Measurements from ENCODE around the gene UBE2D2. TPM values are rescaled to one million over a fixed set of nuclear protein-coding genes. Genes with fewer than 3 reads are reported as not detected.

Gene UBE2D2
- total and polyA plus RNA-seq, 2 of the 4 experiments (the other 2 are of a cell fraction): 26.9 to 35.7 TPM

DNA sequence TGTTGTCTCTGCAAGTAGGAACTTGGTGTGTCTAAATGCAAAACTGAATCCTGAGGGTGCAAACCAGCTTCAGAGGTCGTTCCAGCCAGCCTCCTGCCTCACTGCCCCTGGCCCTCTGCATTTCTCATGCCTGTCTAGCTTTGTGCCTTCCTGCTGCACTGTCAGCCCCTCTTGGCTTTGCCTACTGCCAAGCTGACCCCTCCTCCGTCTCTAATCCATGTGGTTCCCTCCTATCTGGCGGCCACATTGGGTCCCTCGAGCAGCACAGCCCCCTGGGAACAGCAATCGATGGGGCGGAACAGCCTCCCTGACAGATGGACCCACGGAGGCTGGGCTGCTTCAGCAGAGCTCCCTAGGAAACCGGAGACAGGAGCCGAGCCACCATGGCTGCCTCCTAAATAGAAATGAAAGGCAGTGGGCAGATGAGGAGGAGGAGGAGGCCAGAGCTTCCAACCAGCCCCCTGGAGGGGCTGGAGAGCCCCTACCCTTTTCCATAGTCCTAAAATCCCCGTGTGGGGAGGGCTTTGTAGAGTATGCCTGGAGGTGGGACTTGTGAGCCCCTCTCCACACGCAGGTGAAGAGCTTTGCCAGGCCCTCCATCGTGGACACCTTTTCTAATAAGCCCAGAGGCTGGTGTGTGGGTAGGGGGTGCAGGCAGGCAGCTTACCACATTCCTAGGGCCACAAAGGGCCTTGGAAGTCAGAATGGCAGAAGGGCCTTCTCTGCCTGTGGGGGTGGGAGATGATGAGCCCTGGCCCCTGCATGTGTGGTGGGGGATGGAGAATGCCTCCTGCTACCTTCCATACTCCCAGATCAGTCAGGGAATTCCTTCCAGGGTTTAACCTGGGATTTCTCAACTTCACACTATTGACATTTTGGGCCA, 77.8 kb downstream of the UBE2D2 start (continued):
- TF ChIP-seq MXI1 (IDR thresholded peaks at IDR 0.05; ENCODE audit: borderline replicate concordance, low read depth, low read length): no peak
- TF ChIP-seq FOS (IDR thresholded peaks at IDR 0.05; ENCODE audit: low read depth, low read length): no peak
- TF ChIP-seq CEBPB (IDR thresholded peaks at IDR 0.05; ENCODE audit: low read depth, low read length): no peak

DNA sequence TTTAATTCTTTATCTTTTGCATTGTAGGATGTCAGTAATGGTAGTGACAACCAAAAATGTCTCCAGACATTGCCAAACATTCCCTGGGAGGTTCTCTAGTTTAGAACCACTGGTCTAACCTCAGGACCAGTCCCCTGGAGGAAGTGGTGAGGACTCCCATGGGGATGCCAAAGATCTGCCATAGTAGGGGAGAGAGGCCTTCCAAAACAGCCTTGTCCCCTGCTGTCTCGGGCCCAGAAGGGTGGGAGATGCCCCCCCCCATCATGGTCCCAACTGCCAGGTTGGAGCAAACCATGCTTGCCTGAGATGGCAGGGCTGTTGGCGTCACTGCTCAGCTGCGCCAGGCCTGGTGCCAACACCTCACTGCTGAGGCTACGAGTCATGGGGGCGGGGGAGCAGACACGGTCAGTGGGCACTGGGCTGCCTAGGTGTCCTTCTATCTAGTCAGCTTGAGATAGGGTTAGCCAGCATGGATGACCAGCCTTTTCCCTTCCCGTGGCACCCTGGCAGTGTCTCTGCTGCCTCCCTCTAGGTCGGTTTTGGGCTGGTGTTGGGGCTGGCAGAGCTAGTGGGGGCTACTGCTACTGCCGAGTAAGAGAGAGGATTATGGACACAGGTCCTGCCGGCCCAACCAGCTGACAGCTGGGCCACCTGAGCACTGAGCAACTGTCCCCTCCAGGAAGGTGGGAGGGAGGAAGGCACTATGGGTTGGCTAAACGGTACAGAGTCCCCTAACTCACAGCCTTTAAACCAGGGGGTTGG, 78.7 kb downstream of the UBE2D2 start:
- Histone ChIP-seq H3K4me3 (ENCODE audit: insufficient read depth, low read depth, low read length) (no peak overlapping the region), H3K4ac (ENCODE audit: low read depth, low read length) (no peak overlapping the region), H2BK120ac (ENCODE audit: low read depth, low read length) (no peak overlapping the region), H2AK5ac (ENCODE audit: low read depth, low read length) (peak overlapping the region; percentile 79; the same call in 1 of the 2 replicates), H3K27me3 (ENCODE audit: control insufficient read depth, insufficient read depth, low read length) (no peaks in the 10 kb centered on the region), H3K4me1 (ENCODE audit: control insufficient read depth, insufficient read depth, low read length) (peaks cover 23% of the 10 kb centered on the region), H3K23ac (ENCODE audit: low read depth, low read length) (no peak overlapping the region), H3K9me1 (ENCODE audit: insufficient read depth, low read length) (peaks cover 19% of the 10 kb centered on the region), H3K36me3 (ENCODE audit: control insufficient read depth, insufficient read depth, low read length) (no peaks in the 10 kb centered on the region), H3K27ac (ENCODE audit: insufficient read depth, low read length) (no peak overlapping the region), H4K20me1 (ENCODE audit: insufficient read depth, low read length) (peaks cover 7% of the 10 kb centered on the region; the same call in 1 of the 2 replicates), H3K79me1 (ENCODE audit: low read depth in 1 of 2, low read length in 2 of 2) (peaks cover 4 to 28% of the 10 kb centered on the region in 2 experiments; a peak in 3 of 4 replicates), H2BK20ac (ENCODE audit: low read depth, low read length) (no peak overlapping the region), H2BK5ac (ENCODE audit: low read depth, low read length, poor library complexity, severe bottlenecking) (no peak overlapping the region), H3K9me3 (ENCODE audit: control insufficient read depth, insufficient read depth, low read length) (no peaks in the 10 kb centered on the region), H2BK15ac (ENCODE audit: low read depth, low read length) (no peak overlapping the region), H2AK9ac (replicated peaks; ENCODE audit: low read depth, low read length, poor library complexity) (peak overlapping the region; percentile 43), H2AFZ (replicated peaks; ENCODE audit: low read length, poor library complexity) (no peak overlapping the region), H3K9ac (ENCODE audit: low read depth, low read length) (no peak overlapping the region), H3K18ac (ENCODE audit: low read depth, low read length) (no peak overlapping the region), H4K5ac (ENCODE audit: low read depth, low read length) (no peak overlapping the region), H4K91ac (ENCODE audit: insufficient read depth, low read depth, low read length) (peak overlapping the region; percentile 16; the same call in 1 of the 2 replicates), H3K14ac (replicated peaks; ENCODE audit: low read depth, low read length) (no peak overlapping the region), H4K8ac (ENCODE audit: low read depth in 2 of 2, low read length in 2 of 2) (no peak overlapping the region), H3K56ac (ENCODE audit: extremely low read depth, insufficient read depth, low read length) (no peak overlapping the region), H3K4me2 (ENCODE audit: low read depth, low read length) (no peak overlapping the region)
- no peak for ATAC-seq (ENCODE audit: low read depth)
- dilution Hi-C loops (cut with HindIII; ENCODE audit: low sequenced_read_pairs, unreplicated experiment) (loop anchor here (25.0 kb wide), 1 partner anchor 123 kb away; no protein-coding TSS in a partner anchor), intact Hi-C loops (cut with micrococcal nuclease) (loop anchor here (10.0 kb wide), 1 partner anchor 205 kb away; no protein-coding TSS in a partner anchor), in situ Hi-C loops (cut with MboI; ENCODE audit: low sequenced_read_pairs) (loop anchor here (25.0 kb wide), 1 partner anchor 473 kb away; the partner anchor contains the start of gene PURA)
- POLR2A ChIA-PET (ENCODE audit: unreplicated experiment): no interaction called here
- CTCF ChIA-PET: interaction anchor here (1.2 kb wide), 1 partner anchor 136 kb away, joined by 3 read pairs; no protein-coding TSS in a partner anchor
- no TSS peak for BruUV-seq (replicated peaks)
- 0 out of 2 replicates have a peak, but pooled peaks have one; percentile 6 for TF ChIP-seq FOS (IDR thresholded peaks at IDR 0.05; ENCODE audit: low read depth, low read length)
- TF ChIP-seq, protein P1, sequence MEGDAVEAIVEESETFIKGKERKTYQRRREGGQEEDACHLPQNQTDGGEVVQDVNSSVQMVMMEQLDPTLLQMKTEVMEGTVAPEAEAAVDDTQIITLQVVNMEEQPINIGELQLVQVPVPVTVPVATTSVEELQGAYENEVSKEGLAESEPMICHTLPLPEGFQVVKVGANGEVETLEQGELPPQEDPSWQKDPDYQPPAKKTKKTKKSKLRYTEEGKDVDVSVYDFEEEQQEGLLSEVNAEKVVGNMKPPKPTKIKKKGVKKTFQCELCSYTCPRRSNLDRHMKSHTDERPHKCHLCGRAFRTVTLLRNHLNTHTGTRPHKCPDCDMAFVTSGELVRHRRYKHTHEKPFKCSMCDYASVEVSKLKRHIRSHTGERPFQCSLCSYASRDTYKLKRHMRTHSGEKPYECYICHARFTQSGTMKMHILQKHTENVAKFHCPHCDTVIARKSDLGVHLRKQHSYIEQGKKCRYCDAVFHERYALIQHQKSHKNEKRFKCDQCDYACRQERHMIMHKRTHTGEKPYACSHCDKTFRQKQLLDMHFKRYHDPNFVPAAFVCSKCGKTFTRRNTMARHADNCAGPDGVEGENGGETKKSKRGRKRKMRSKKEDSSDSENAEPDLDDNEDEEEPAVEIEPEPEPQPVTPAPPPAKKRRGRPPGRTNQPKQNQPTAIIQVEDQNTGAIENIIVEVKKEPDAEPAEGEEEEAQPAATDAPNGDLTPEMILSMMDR (conservative IDR thresholded peaks at IDR 0.05; ENCODE audit: low read depth, low read length): no peak
- no peak for TF ChIP-seq MXI1 (IDR thresholded peaks at IDR 0.05; ENCODE audit: borderline replicate concordance, low read depth, low read length)
- TF ChIP-seq BHLHE40 (IDR thresholded peaks at IDR 0.05; ENCODE audit: low read depth, low read length): no peak
- TF ChIP-seq MAZ (IDR thresholded peaks at IDR 0.05; ENCODE audit: borderline replicate concordance, low read depth, low read length): no peak
- TF ChIP-seq, protein P2, sequence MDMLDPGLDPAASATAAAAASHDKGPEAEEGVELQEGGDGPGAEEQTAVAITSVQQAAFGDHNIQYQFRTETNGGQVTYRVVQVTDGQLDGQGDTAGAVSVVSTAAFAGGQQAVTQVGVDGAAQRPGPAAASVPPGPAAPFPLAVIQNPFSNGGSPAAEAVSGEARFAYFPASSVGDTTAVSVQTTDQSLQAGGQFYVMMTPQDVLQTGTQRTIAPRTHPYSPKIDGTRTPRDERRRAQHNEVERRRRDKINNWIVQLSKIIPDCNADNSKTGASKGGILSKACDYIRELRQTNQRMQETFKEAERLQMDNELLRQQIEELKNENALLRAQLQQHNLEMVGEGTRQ (IDR thresholded peaks at IDR 0.05; ENCODE audit: low read depth, low read length): no peak
- TF ChIP-seq CEBPB (IDR thresholded peaks at IDR 0.05; ENCODE audit: low read depth, low read length): no peak
- no CpG with 5 or more reads among the region's 11 CpGs for WGBS, 2 experiments (ENCODE audit: extremely low coverage in 2 of 2, insufficient read length in 1 of 2)
- DNase-seq: peak; percentile 53
